ENCODE data around the gene NIN.

NIN gene

DNA sequence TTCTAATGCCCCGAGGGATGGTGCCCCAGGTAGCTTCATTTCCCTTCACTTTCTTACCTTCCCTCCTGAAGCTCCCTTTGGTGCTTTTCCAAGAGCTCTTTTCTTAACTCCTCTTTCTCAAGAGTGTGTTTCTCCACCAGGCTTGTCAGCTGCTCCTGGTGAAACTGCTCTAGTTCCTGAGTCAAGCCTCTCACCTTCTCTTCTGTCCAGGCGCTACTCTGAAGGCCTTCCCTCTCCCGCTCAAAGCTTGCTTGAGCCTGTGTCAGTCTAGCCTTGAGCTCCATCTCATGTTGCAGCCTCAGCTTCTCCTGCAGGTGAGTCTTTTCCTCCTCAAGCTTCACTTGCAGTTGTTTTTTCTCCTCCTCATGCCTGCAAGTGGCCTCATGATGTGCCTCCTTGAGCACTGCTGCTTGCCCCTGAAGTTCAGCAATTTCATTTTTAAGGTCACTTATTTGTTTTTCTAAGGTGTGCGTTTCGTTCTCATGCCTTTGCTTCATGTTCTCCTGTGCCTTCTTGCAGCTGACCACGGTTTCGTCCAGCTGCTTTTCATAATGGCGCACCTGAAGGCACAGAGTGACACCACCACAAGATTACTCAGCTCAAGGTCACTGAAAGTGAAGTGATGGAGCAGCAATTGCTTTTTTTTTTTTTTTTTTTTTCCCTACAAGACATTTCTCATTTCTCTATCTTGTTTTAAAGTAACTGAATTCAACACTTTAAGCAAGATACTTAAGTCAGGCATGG lies 71.0 kb downstream of the NIN start:
- no peak for DNase-seq

DNA sequence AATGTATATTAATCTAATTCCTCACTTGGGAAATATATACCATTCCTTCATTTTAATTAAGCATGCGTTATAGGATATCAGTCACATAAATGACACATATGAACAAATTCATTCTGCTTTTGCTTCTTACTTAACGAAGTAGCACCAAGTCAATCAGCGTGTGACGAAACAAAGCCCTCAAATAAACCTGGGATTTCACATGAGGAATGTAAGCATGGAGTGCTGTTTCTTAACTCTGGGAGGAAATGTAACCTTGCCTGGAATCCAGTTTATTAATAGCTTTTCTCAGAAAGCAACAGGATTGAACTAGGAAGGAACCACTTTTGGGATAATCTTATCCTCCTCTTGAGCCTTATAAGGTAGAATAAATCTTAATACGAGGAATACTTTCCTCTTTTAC lies 72.0 kb downstream of the NIN start:
- no peak for DNase-seq

- no peak for DNase-seq
Measured at GRCh38 chr14:50758305-50758704, 72.7 kb downstream of the NIN start.

GRCh38 chr14:50757702-50758101 lies 73.3 kb downstream of the NIN start:
- no peak for DNase-seq

DNA sequence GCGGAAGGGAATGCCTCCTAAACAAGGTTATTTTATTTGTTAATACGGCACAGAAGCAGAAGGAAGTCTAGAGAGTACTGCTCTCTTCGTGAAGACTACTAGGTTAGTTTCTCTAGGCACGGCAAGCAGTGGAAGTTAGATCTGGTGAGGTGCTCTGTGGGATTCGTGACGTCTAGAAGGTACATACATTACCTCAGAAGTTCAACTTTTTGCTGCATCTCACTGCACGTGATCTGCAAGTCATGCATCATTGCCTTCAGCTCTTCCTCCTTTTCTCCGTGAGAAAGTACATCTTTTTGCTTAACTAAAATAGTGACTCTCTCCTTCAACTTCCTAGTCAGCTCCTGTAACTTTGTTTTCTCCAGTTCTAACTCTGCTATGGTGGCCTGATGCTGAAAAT lies 74.7 kb downstream of the NIN start:
- no peak for DNase-seq

DNA sequence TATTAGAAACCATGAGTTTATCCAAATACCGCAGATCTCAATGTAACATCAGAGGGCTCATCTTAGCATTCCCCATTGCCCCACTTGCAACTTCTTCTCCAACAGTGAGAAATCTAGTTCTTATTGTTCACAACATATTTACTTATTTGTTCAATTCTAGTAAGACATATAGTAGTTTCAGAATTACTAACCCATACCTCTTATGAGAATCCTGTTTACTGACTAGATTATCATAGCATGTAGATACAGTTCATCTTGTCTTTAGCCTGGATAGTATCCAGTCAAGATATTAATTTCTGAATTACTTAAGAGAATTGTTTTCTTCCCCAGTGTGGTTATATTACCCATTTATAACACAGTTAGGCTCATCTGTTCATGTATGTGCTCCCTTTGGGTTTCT lies 80.6 kb downstream of the NIN start:
- DNase-seq: peak; percentile 40

DNA sequence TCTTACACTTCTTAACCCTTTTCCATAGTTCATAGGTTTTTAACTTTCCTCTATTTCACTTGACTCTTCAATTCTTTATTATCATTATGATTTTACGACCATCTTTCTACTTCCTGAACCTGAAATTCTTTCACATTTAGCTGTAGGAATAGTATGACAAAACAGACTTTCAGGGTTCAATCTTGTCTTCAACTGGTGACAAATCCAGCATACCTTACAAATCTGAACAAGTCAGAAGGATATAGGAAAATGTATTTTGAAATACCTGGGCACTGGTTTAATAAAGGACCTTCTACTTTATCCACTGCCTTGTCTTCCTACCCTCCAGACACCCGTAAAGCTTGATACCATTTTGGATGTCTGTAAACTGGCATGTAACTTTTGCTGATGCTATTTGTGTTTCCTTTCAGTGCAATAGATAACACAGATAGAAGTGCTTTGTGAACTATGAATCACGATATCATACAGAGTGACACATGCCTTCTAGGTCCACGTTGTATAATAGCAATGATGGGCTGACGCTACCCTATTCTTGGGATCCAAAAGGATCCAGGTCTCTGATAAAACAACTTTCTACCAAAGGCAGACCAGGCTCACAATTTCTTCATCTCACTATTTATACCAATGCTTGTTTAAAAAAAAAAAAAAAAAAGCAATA lies 85.4 kb downstream of the NIN start:
- no peak for DNase-seq

DNA sequence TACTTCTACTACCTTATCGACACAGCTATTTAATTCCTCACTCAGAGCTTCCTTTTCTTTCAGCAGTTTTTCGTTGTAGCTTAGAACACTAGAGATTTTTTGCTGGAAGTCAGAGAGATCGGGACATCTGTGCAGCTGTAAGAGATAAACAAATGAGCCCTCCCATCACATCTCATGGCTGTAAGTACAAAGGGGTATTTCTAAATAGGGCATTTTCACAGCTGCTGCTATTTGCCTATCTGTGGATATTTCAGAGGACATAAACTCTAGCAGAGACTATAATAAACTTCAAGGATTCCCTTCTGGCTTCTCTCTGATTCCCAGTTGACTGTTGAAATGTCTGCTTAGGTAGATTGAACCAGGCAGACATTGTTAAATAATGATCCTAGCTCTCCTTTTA lies 86.7 kb downstream of the NIN start:
- DNase-seq: no peak

GRCh38 chr14:50741567-50741966 lies 89.4 kb downstream of the NIN start:
- DNase-seq: peak; percentile 82

DNA sequence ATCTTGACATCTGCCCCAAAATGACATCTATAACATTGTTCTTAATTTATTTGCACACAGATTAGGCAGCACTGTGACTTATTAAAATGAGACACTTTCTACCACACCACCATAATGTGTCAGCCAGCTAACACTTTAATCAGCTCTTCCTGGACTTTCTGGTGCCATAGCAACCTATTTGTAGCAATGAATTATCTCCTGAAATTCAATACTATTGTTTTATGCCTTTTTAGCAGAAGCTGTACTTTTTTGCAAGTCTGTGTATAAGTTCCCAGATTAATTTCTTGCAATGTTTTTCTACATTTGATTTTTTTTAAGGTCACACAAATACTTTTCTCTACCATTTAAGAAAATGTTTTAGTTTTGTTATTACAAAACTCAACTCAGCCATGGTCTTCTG lies 90.1 kb downstream of the NIN start:
- peak; percentile 56 for DNase-seq

DNA sequence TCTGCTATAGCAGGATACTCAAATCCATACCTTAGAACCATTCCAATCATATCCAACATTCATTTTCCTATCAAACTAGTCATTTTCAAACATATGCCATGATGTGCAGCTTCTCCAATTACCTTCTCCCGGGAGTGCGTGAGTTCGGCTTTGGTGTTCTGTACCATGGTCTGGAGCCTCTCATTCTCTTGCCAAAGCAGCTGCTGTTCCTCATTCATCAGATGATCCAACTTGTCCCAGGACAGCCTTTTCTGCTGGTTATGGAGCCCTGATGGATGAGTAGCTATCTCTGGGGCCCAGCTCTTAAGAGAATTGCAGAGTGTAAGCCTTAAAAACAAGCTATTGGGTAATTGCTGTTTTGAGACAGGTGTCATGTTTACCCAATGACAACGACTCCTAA lies 91.8 kb downstream of the NIN start:
- no peak for DNase-seq

GRCh38 chr14:50736932-50737419 lies 94.0 kb downstream of the NIN start:
- peak; percentile 93 for DNase-seq

GRCh38 chr14:50734950-50735695 lies 95.8 kb downstream of the NIN start:
- no peak for DNase-seq

DNA sequence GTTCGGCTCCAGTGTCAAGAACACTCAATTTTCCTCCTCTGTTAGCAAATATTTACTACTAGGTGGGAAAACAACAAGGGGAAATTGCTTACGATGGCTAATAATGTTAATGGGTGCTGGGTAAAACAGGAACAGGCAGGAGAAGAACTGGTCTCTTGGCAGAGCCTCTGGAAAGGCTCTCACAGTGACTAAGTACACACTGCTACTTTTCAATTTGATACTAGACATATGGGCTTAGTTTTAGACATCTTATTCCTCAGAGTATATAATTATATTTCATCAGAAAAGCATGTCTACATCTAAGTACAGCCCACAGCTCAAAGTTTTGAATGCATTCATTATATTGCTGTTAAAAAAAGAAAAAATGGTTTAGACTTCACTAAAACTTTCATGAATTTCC lies 97.5 kb downstream of the NIN start:
- DNase-seq: no peak

DNA sequence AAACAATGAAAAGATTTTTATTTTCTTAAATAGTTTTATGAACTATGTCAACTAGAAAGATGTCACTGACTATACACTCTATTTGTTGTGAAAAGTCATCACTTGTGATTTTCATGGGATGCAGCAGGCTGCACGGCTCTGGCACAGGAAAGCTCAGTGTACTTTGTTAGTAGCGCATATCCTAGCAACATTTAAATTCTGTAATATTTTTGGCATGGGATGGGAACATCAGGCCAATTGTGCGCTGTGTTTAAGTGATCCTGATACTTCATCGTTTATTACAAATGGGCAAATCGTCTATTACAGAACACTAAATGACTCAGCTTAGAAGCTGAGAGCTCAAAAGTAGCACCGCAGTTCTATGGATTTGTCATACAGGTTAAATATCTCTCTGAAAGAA lies 102.1 kb downstream of the NIN start:
- no peak for DNase-seq

GRCh38 chr14:50726372-50727107 lies 104.4 kb downstream of the NIN start:
- DNase-seq: peak; percentile 91

DNA sequence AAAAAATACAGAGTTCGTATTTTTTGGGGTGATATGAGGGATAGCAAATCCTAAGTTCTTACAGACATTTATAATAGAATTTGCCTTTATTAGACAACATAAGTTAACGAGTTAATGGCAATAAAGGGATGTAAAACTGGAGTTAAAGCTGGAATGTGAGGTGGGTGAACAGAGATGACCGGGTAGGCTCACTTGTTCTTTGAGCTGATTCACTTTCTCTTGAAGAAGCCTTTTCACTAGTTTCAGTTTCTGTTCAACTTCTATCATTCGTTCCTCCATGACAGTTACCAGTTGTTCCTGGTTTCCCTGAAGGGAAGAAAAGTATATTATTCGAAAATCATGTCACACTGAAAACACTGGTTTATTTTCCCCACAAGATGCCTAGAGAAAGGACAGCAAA lies 105.2 kb downstream of the NIN start:
- peak; percentile 36 for DNase-seq

DNA sequence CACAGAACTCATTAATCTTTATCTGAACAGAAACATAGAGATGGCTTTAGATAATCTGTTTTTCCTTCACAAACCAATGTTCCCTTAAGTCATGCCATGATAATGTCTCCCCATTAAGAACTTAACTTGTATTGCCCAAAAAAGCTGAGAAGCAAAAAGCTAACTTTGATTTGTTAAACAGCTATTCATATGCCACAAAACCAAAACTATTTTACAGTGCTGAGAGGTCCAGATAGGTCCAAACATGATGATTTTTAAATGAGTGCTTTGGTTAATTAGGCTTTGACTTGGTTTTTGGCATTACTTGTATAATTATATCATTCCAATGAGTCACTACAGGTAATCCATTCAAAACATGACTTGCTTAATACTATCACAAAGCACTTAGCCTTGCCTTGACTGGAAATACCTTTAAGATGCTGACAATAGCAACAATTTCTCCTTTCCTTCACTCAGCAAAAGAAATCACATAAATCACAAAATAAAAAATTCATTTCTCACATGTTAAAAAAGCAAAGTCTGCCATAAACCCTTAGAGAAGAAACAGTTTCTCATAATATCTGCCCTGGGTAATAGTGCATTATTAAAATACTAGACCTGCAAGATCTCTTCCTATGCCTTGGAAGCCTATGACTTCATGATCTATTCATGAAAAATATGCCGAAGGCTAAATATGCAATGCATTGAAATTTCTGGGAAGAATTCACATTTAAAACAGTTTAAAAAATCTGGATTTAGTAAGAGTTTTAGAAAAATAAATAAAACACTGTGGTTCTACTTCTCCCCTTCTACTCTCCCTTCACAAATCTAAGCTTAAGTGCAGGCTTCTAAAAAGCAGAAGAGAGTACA lies 110.8 kb downstream of the NIN start:
- no peak for DNase-seq

GRCh38 chr14:50718949-50719348 lies 112.0 kb downstream of the NIN start:
- DNase-seq: no peak

DNA sequence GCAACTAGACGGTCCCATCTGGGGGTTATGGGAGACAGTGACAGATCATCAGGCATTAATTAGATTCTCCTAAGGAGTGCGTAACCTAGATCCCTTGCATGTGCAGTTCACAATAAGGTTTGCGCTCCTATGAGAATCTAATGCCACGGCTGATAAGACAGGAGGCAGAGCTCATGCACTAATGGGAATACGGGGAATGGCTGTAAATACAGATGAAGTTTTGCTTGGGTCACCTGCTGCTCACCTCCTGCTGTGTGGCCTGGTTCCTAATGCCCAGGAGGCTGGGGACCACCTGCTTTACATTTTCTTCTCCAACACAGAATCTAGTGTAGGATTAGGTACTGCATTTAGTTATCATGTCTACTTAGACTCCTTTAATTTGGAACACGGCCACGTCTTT lies 113.2 kb downstream of the NIN start:
- DNase-seq: no peak

DNA sequence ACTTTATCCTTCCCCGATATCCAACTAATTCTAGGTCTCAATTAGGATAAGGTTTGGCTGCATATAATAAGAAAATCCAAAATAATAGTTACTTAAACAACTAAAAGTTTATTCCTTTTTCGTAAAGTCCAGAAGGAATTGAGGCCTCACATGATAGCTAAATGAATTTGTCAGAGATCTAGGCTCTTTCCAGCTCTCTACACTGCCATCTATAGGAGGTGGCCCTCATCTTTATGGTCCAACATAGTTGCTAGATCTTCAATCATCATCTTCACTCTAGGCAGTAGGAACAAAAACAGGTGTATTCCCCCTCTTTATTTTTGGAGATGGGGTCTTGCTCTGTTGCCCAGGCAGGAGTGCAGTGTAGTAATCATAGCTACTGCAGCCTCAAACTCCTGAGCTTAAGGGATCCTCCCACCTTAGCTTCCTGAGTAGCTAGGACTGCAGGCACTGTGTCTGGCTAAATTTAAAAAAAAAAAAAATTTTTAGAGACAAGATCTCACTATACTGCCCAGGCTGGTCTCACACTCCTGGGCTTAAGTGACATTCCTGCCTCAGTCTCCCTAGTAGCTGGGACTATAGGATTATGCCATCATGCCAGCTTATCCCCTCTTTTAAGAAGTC lies 116.4 kb downstream of the NIN start:
- DNase-seq: peak; percentile 37

DNA sequence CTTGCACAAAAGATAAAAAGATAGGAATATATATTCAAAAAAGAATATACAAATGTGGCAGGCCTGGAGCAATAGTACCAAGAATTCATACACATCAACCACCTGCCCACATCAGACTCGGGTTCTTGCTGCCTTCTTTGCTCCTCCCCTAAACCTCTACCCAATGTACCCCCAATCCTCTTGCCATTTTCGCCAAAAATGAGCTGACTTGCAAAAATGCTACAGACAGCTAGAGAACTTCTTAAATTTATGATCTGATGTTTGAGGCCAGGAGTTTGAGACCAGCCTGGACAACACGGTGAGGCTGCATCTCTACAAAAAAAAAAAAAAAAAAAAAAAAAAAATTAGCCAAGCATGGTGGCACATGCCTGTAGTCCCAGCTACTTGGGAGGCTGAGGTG lies 119.9 kb downstream of the NIN start:
- no peak for DNase-seq

Measured in activated CD4-positive, alpha-beta T cell treated with anti-CD3 and anti-CD28 coated beads, Interleukin-2, amount 50 U/mL, for 16 hours (primary cell).